GM12865 (cell line): Measurements from ENCODE around the gene ERICH6.

ENCODE experiments used
- DNase-seq: peaks from one replicate; pipeline ENCODE4 v3.0.0; 2010; ENCODE audit warnings: low read depth
- H3K4me3 ChIP-seq: 2 replicates; pipeline ENCODE4 v1.5.1; 2011; ENCODE audit warnings: mild to moderate bottlenecking, low read depth, low read length, control low read depth
- CTCF ChIP-seq: IDR thresholded peaks from 2 replicates; pipeline ENCODE4 v1.5.1; 2011; ENCODE audit warnings: low read length, control low read depth, low read depth, inconsistent platforms; ENCODE audit not compliant: insufficient read depth; ENCODE audit errors: missing control alignments

ERICH6 gene

GRCh38 chr3:150736903-150737832, 33.4 kb upstream of the ERICH6 start:
- H3K4me3 ChIP-seq, result no peak overlapping the region
- no peak for DNase-seq
- no peak for TF ChIP-seq CTCF

GRCh38 chr3:150736316-150736719, 32.6 kb upstream of the ERICH6 start:
- no peak for DNase-seq
- no peak overlapping the region for H3K4me3 ChIP-seq
- TF ChIP-seq CTCF, result no peak

GRCh38 chr3:150734795-150735119, 31.0 kb upstream of the ERICH6 start:
- DNase-seq, result no peak
- TF ChIP-seq CTCF, result no peak
- H3K4me3 ChIP-seq, result no peak overlapping the region

- no peak overlapping the region for H3K4me3 ChIP-seq
- DNase-seq, result no peak
- TF ChIP-seq CTCF, result no peak
These were observed 30.4 kb upstream of the ERICH6 start for GRCh38 chr3:150733936-150734794.

GRCh38 chr3:150733373-150733935, 29.7 kb upstream of the ERICH6 start:
- H3K4me3 ChIP-seq, result no peak overlapping the region

More at GRCh38 chr3:150733373-150733935, 29.7 kb upstream of the ERICH6 start:
- no peak for TF ChIP-seq CTCF
- no peak for DNase-seq
